Smooth muscle cell (in vitro differentiated cells): ENCODE data around the gene D2HGDH. TPM values are rescaled to one million over a fixed set of nuclear protein-coding genes. Genes with fewer than 3 reads are reported as not detected.
"Not testable (repeated sequence)": the region's sequence is repeated elsewhere in the genome, so short reads cannot be mapped to it uniquely, and the experiment has no call there.

ENCODE experiments used
- DNase-seq: peaks from one replicate; lab custom pipeline; 2025; ENCODE audit not compliant: unreplicated experiment; lab: John Stamatoyannopoulos, UW
- H2AFZ ChIP-seq: fragments of 200-600 bp; sonication (generic); 2 replicates; pipeline ENCODE4 v1.6.0; 2016; ENCODE audit warnings: antibody characterized with exemption, low read depth, mild to moderate bottlenecking
- H3F3A ChIP-seq: fragments of 200-600 bp; sonication (generic); 2 replicates; pipeline ENCODE4 v1.6.0; 2017; ENCODE audit warnings: antibody characterized with exemption, low read depth
- H3K27ac ChIP-seq: fragments of 200-600 bp; sonication (generic); 2 replicates; pipeline ENCODE4 v1.5.1; 2016; ENCODE audit warnings: low read depth, mild to moderate bottlenecking
- H3K27me3 ChIP-seq: fragments of 200-600 bp; sonication (generic); 2 replicates; pipeline ENCODE4 v1.6.1; 2016; ENCODE audit warnings: low read depth, mild to moderate bottlenecking
- H3K36me3 ChIP-seq: fragments of 200-600 bp; sonication (generic); 2 replicates; pipeline ENCODE4 v1.5.1; 2016; ENCODE audit warnings: low read depth
- H3K4me1 ChIP-seq: fragments of 200-600 bp; sonication (generic); 2 replicates; pipeline ENCODE4 v1.5.1; 2016; ENCODE audit warnings: low read depth
- H3K4me2 ChIP-seq: fragments of 200-600 bp; sonication (generic); 2 replicates; pipeline ENCODE4 v1.6.0; 2016; ENCODE audit warnings: mild to moderate bottlenecking
- H3K4me3 ChIP-seq: fragments of 200-600 bp; sonication (generic); 2 replicates; pipeline ENCODE4 v1.5.1; 2016; ENCODE audit warnings: mild to moderate bottlenecking
- H3K79me2 ChIP-seq: fragments of 200-600 bp; sonication (generic); 2 replicates; pipeline ENCODE4 v1.6.0; 2016; ENCODE audit warnings: low read depth, mild to moderate bottlenecking
- H3K9ac ChIP-seq: fragments of 200-600 bp; sonication (generic); 2 replicates; pipeline ENCODE4 v1.6.0; 2016; ENCODE audit warnings: low read depth
- H3K9me3 ChIP-seq: fragments of 200-600 bp; sonication (generic); replicated peaks from 2 replicates; pipeline ENCODE4 v1.5.1; 2016; ENCODE audit warnings: low read depth
- H4K20me1 ChIP-seq: fragments of 200-600 bp; sonication (generic); 2 replicates; pipeline ENCODE4 v1.6.0; 2016; ENCODE audit warnings: low read depth
- WGBS: methylation state at CpG from one replicate; pipeline ENCODE4 v1.1.7; 2016; ENCODE audit warnings: low lambda C conversion rate; 5-methylcytosine and 5-hydroxymethylcytosine counted together
- polyA plus RNA-seq: library from polyadenylated mRNA; unstranded; fragments of >200 nt; fragmentation: Nextera tagmentation; extraction: Ambion mirVana; gene quantifications from 2 replicates; pipeline ENCODE4 v1.2.1, GENCODE V29; 2016
- total RNA-seq: library from RNA; depleted of rRNA; stranded (reverse); fragments of >200 nt; gene quantifications from 2 replicates; pipeline ENCODE4 v1.2.3, GENCODE V29; 2014
- TF ChIP-seq, protein P1 (sequence below): fragments of 200-600 bp; sonication (generic); IDR thresholded peaks from 2 replicates; pipeline ENCODE4 v1.5.1; 2017; ENCODE audit warnings: borderline replicate concordance, mild to moderate bottlenecking, antibody characterized with exemption; ENCODE audit not compliant: insufficient read depth, poor library complexity, severe bottlenecking

D2HGDH gene
- total and polyA plus RNA-seq, 2 experiments from 2014 or later = 3.7 to 20.7 TPM

DNA sequence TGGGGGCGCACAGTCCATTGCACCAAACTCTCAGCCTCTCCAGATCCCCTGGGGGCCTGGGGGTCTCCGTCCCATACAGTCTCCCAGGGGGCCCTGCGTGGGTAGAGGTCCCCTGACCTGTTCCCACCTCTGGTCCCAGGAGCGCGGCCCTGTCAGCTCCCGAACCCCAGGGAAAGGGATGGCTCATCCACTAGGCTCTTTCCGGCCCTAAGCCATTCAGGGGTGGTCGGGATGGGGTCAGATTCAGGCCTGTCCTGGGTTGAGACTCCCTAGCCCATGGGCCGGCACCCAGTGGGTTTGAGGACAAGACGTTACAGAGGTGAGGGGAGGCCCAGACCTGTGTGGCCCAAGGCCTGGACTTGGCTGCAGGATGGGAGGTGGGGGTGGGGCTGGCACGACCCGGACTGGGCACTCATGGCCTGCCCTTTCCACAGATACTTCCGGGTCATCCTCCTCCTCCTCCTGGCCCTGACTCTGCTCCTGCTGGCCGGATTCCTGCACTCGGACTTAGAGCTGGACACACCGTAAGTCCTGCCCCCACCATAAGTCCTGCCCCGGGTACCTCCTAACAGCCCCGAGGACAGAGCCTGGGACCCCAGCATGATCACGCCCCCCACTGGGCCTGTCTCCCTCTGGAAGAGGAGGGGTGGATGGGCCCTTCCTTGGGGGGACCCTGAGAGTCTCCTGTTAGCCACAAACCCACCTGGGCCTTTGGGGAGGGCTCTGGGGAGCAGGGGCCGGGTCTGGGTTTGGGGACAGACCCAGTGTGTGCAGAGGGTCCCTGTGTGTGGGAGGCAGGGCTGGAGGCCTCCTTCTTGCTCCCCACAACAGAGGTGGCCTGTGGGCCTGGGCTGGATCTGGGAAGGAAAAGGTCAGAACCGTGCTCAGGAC, 64.4 kb downstream of the D2HGDH start:
- Histone ChIP-seq H3K27me3 (no peaks in the 10 kb centered on the region), H3F3A (no peaks in the 10 kb centered on the region), H4K20me1 (no peaks in the 10 kb centered on the region), H3K79me2 (no peaks in the 10 kb centered on the region), H3K36me3 (no peaks in the 10 kb centered on the region), H3K9ac (no peak overlapping the region), H3K9me3 (no peaks in the 10 kb centered on the region), H3K4me3 (no peak overlapping the region), H3K27ac (no peak overlapping the region), H3K4me1 (no peaks in the 10 kb centered on the region), H2AFZ (no peak overlapping the region), H3K4me2 (no peak overlapping the region)
- 97% methylated on average over 19 of the region's 21 CpGs for WGBS
- TF ChIP-seq, protein P1, sequence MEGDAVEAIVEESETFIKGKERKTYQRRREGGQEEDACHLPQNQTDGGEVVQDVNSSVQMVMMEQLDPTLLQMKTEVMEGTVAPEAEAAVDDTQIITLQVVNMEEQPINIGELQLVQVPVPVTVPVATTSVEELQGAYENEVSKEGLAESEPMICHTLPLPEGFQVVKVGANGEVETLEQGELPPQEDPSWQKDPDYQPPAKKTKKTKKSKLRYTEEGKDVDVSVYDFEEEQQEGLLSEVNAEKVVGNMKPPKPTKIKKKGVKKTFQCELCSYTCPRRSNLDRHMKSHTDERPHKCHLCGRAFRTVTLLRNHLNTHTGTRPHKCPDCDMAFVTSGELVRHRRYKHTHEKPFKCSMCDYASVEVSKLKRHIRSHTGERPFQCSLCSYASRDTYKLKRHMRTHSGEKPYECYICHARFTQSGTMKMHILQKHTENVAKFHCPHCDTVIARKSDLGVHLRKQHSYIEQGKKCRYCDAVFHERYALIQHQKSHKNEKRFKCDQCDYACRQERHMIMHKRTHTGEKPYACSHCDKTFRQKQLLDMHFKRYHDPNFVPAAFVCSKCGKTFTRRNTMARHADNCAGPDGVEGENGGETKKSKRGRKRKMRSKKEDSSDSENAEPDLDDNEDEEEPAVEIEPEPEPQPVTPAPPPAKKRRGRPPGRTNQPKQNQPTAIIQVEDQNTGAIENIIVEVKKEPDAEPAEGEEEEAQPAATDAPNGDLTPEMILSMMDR = no peak
- no peak for DNase-seq

DNA sequence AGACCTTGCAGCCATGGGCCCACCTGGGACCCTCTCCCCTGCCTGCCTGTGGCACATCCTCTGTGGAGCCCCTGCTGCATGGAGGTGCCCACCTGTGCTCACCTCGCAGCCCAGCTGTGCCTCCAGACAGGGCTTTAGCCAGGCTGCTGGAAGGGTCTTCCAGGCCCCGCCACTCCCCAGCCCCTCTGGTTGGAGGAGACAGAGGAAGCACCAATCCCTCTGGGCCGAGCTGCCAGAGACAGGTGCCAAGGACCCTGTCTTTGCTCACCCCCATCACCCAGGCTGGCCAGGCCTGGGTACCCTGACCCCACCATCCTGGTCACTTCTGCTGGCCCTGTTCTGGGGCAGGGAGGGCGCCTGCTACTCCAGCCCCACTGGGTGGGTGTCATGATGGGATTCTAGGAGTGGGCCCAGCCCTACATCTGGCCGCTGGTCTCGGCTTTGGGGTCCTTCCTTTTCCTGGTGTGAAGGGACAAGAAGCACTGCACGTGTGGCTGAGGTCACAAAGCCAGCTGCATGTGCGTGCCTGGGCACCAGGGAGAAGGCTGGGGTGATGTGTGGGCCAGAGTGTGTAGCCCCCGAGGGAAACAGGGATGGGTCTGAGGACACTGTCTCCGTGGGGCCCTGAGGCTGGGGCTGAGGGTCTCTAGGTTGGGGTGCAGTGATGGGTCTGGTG, 65.2 kb downstream of the D2HGDH start:
- Histone ChIP-seq H3K79me2 (no peaks in the 10 kb centered on the region), H3F3A (no peaks in the 10 kb centered on the region), H3K36me3 (no peaks in the 10 kb centered on the region), H2AFZ (no peak overlapping the region), H3K4me3 (no peak overlapping the region), H3K9me3 (no peaks in the 10 kb centered on the region), H3K27ac (no peak overlapping the region), H3K9ac (no peak overlapping the region), H4K20me1 (no peaks in the 10 kb centered on the region), H3K4me2 (no peak overlapping the region), H3K27me3 (no peaks in the 10 kb centered on the region), H3K4me1 (peaks cover 3% of the 10 kb centered on the region)
- 93% methylated on average over 10 of the region's 10 CpGs for WGBS
- TF ChIP-seq, protein P1 = no peak
- DNase-seq = no peak

DNA sequence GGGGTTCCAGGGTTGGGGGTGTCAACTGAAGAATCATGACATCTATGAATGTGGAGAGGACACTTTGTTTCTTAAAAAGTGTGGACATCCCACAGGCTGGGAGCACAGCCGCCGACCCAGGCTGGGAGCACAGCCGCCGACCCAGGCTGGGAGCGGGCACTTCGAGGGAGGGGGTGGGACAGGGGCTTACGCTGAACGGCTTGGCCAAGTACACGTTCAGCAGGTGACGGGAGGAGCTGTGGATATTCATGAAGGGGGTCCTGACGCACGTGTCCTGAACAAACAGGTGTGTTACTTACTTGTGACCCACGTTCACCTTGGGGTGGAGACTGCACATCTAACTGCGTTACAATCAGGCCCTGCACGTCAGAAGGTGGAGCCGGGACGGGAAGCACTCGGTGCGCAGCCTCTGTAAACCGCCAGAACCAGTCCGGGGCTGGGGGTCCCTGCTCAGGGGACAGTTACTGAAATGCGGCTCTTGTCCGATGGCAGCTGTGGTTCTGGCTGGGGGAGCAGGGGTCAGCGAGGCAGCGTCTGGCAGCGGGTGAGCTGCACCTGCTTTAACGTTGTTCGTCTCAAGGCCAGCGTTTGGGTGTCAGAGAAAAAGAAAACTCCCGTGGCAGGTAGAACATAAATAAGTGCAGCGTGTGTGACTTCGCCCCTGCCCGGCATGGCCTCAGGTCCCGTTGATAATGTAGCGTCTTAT, 65.9 kb downstream of the D2HGDH start:
- H3K79me2 ChIP-seq, H3K27ac ChIP-seq, H3K36me3 ChIP-seq, H4K20me1 ChIP-seq, H3K9ac ChIP-seq, DNase-seq, H2AFZ ChIP-seq, H3K4me3 ChIP-seq, H3F3A ChIP-seq, H3K4me1 ChIP-seq, H3K4me2 ChIP-seq, H3K27me3 ChIP-seq, H3K9me3 ChIP-seq: not testable (repeated sequence)
- 93% methylated on average over 35 of the region's 35 CpGs for WGBS
